ENCODE results near the gene ARVCF. TPM values are rescaled to one million over a fixed set of nuclear protein-coding genes. Genes with fewer than 3 reads are reported as not detected.

ARVCF gene
- total and polyA plus RNA-seq, 5 donors: 11.1 to 27.4 (median 20.0) TPM

Small RNA genes within 50 kb of the gene (microRNA-seq; reads per million reads assigned to microRNA genes)
- 885 to 1,177 reads per million in 2 donors for gene MIR185
- 0 reads per million in 2 donors for gene MIR4761

Other genes starting within 250 kb of the ARVCF start
- 1 to 10 TPM; 2.8 to 4.9 (median 4.0) TPM for gene GNB1L, start 161.9 kb downstream of the ARVCF start, total RNA-seq
- 2.1 TPM for gene GNB1L, start 161.9 kb downstream of the ARVCF start, polyA plus RNA-seq
- gene RTL10, start 161.9 kb downstream of the ARVCF start, total RNA-seq: 1 to 10 TPM; 6.8 to 9.9 (median 8.8) TPM
- 5.8 TPM for gene RTL10, start 161.9 kb downstream of the ARVCF start, polyA plus RNA-seq
- 10 to 100 TPM; 69.6 to 89.3 (median 84.4) TPM for gene COMT, start 75.1 kb downstream of the ARVCF start, total RNA-seq
- gene COMT, start 75.1 kb downstream of the ARVCF start, polyA plus RNA-seq: 102 TPM
- gene TXNRD2, start 75.0 kb downstream of the ARVCF start, total RNA-seq: 10 to 100 TPM; 18.7 to 28.5 (median 26.0) TPM
- gene TXNRD2, start 75.0 kb downstream of the ARVCF start, polyA plus RNA-seq: 32.9 TPM
- gene TANGO2, start 4.3 kb upstream of the ARVCF start, total RNA-seq: 10 to 100 TPM; 61.1 to 70.4 (median 67.3) TPM
- 64.9 TPM for gene TANGO2, start 4.3 kb upstream of the ARVCF start, polyA plus RNA-seq
- 10 to 100 TPM; 15.5 to 18.6 (median 17.0) TPM for gene DGCR8, start 63.4 kb upstream of the ARVCF start, total RNA-seq
- gene DGCR8, start 63.4 kb upstream of the ARVCF start, polyA plus RNA-seq: 11.2 TPM
- gene RANBP1, start 99.3 kb upstream of the ARVCF start, total RNA-seq: 10 to 100 TPM; 32.5 to 46.8 (median 39.5) TPM
- 33.3 TPM for gene RANBP1, start 99.3 kb upstream of the ARVCF start, polyA plus RNA-seq
- gene TRMT2A, start 100.4 kb upstream of the ARVCF start, total RNA-seq: 10 to 100 TPM; 23.1 to 32.0 (median 29.7) TPM
- 23.1 TPM for gene TRMT2A, start 100.4 kb upstream of the ARVCF start, polyA plus RNA-seq
- gene ZDHHC8, start 115.0 kb upstream of the ARVCF start, total RNA-seq: 10 to 100 TPM; 49.1 to 64.7 (median 55.7) TPM
- gene ZDHHC8, start 115.0 kb upstream of the ARVCF start, polyA plus RNA-seq: 34.2 TPM
- gene CCDC188, start 134.2 kb upstream of the ARVCF start, total RNA-seq: under 1 TPM; 0.22 to 0.83 (median 0.39) TPM
- gene CCDC188, start 134.2 kb upstream of the ARVCF start, polyA plus RNA-seq: 0.54 TPM